Naive thymus-derived CD4-positive, alpha-beta T cell (primary cell): ENCODE results near the gene WDR35. TPM values are rescaled to one million over a fixed set of nuclear protein-coding genes. Genes with fewer than 3 reads are reported as not detected.

ENCODE experiments used
- ATAC-seq: fragments of 150-1000 bp; cut with Tn5 transposase; 2 replicates; pipeline ENCODE4 v1.10.0; 2021; ENCODE audit warnings: mild to moderate bottlenecking, moderate library complexity
- CTCF ChIA-PET: fragments of 350-600 bp; sonication (Branson Sonifier 250); formaldehyde crosslinking; loops from one replicate; lab custom pipeline; 2021; ENCODE audit warnings: antibody characterized with exemption; lab: Charles Lee
- POLR2A ChIA-PET: fragments of 350-600 bp; sonication (Branson Sonifier 250); formaldehyde crosslinking; loops from one replicate; lab custom pipeline; 2021; ENCODE audit warnings: antibody characterized with exemption, inconsistent platforms; lab: Charles Lee
- DNase-seq, 9 donors: peaks; one replicate each; pipeline versions ENCODE4 v3.0.0 to v3.0.0-alpha.2; 2020 to 2022; ENCODE audit warnings: mixed read lengths in 1 of 9
- H3K27ac ChIP-seq: one replicate; pipeline ENCODE4 v1.7.0; 2013; ENCODE audit warnings: mild to moderate bottlenecking, low read depth, low read length, moderate library complexity
- H3K27me3 ChIP-seq, 2 donors: one replicate each; pipeline ENCODE4 v1.7.0; 2013; ENCODE audit warnings: low read length in 2 of 2, mild to moderate bottlenecking in 2 of 2, moderate library complexity in 2 of 2; ENCODE audit not compliant: control insufficient read depth in 2 of 2, insufficient read depth in 2 of 2
- H3K36me3 ChIP-seq, 3 experiments: 1 replicate in 2 of 3; 2 replicates in 1 of 3; pipeline ENCODE4 v1.7.0; 2013; ENCODE audit warnings: low read length in 3 of 3, mild to moderate bottlenecking in 3 of 3, moderate library complexity in 1 of 3; ENCODE audit not compliant: insufficient read depth in 3 of 3, control insufficient read depth in 2 of 3
- H3K4me1 ChIP-seq, 2 donors: one replicate each; pipeline ENCODE4 v1.7.0; 2013; ENCODE audit warnings: low read length in 2 of 2, mild to moderate bottlenecking in 2 of 2, moderate library complexity in 1 of 2; ENCODE audit not compliant: control insufficient read depth in 2 of 2, insufficient read depth in 2 of 2
- H3K4me3 ChIP-seq: 2 replicates; pipeline ENCODE4 v1.7.0; 2013; ENCODE audit warnings: mild to moderate bottlenecking, low read length
- H3K9me3 ChIP-seq, 3 experiments: 1 replicate in 2 of 3; 2 replicates in 1 of 3; pipeline ENCODE4 v1.7.0; 2013; ENCODE audit warnings: low read length in 3 of 3; ENCODE audit not compliant: control insufficient read depth in 2 of 3
- H3K27ac Mint-ChIP-seq, 9 donors: one replicate each; pipeline ENCODE4 v1.8.0; 2020 to 2022; ENCODE audit warnings: mixed read lengths in 9 of 9, mild to moderate bottlenecking in 8 of 9, moderate library complexity in 5 of 9, inconsistent platforms in 2 of 9
- H3K27me3 Mint-ChIP-seq, 5 donors: one replicate each; pipeline ENCODE4 v1.8.0; 2021 to 2022; ENCODE audit warnings: mixed read lengths in 5 of 5, mild to moderate bottlenecking in 1 of 5
- H3K36me3 Mint-ChIP-seq, 5 donors: one replicate each; pipeline ENCODE4 v1.8.0; 2020 to 2022; ENCODE audit warnings: mixed read lengths in 5 of 5, mild to moderate bottlenecking in 3 of 5, inconsistent platforms in 1 of 5
- H3K4me1 Mint-ChIP-seq, 7 donors: one replicate each; pipeline ENCODE4 v1.8.0; 2020 to 2022; ENCODE audit warnings: mixed read lengths in 7 of 7, mild to moderate bottlenecking in 3 of 7, inconsistent platforms in 1 of 7
- H3K4me3 Mint-ChIP-seq, 10 donors: one replicate each; pipeline ENCODE4 v1.8.0; 2020 to 2022; ENCODE audit warnings: mild to moderate bottlenecking in 10 of 10, mixed read lengths in 10 of 10, moderate library complexity in 6 of 10, inconsistent platforms in 2 of 10
- H3K9me3 Mint-ChIP-seq, 11 donors: one replicate each; pipeline ENCODE4 v1.8.0; 2020 to 2022; ENCODE audit warnings: mixed read lengths in 11 of 11, mild to moderate bottlenecking in 4 of 11, inconsistent platforms in 1 of 11, moderate library complexity in 1 of 11
- intact Hi-C, 2 donors: fragments of 100-400 bp; cut with micrococcal nuclease; formaldehyde crosslinking; loops; one replicate each; pipeline ENCODE4 v1.15.1; 2023
- polyA plus RNA-seq, 2 donors: library from polyadenylated mRNA; unstranded; fragments of 300-500 nt; fragmentation: Illumina TruSeq; gene quantifications; one replicate each; pipeline ENCODE4 v1.2.3, GENCODE V29; 2021
- total RNA-seq, 6 experiments: library from RNA in 5 of 6; stranded (reverse) in 5 of 6; gene quantifications; 1 replicate in 5 of 6; 2 replicates in 1 of 6; pipeline ENCODE4 v1.2.3 and lab custom pipeline; 2021 to 2026

The WDR35 gene
- total and polyA plus RNA-seq, 7 experiments from 2014 or later: 1.5 to 6.0 (median 3.5) TPM

GRCh38 chr2:19955544-19956422, 34.1 kb downstream of the WDR35 start:
- no peaks in the 10 kb centered on the region for H3K9me3 Mint-ChIP-seq
- no peaks in the 10 kb centered on the region for H3K27me3 ChIP-seq
- intact Hi-C loops: loop anchor here (1.0 to 5.0 kb wide), 4 partner anchors 59 to 687 kb away; no protein-coding TSS in a partner anchor
- H3K4me3 Mint-ChIP-seq: no peak overlapping the region
- no peaks in the 10 kb centered on the region for H3K4me1 Mint-ChIP-seq
- no peak overlapping the region for H3K4me3 ChIP-seq
- H3K27ac Mint-ChIP-seq: no peak overlapping the region
- DNase-seq (peak in 8 of 9 donors; percentile 19 to 64 (median 48)), ATAC-seq (peak; percentile 88)
- no peaks in the 10 kb centered on the region for H3K36me3 ChIP-seq
- peaks cover 0 to 11% (median 0%) of the 10 kb centered on the region in 5 donors for H3K36me3 Mint-ChIP-seq
- H3K9me3 ChIP-seq: no peaks in the 10 kb centered on the region
- ChIA-PET POLR2A (interaction anchor here (0.7 to 0.8 kb wide), 2 partner anchors 139 to 145 kb away, joined by 3 read pairs; no protein-coding TSS in a partner anchor), CTCF (interaction anchor here (1.5 to 1.9 kb wide), 2 partner anchors 139 to 145 kb away, joined by 5 to 6 read pairs; no protein-coding TSS in a partner anchor)
- H3K4me1 ChIP-seq: no peaks in the 10 kb centered on the region
- no peaks in the 10 kb centered on the region for H3K27me3 Mint-ChIP-seq
- H3K27ac ChIP-seq: no peak overlapping the region

- no peak overlapping the region for H3K27ac ChIP-seq
- H3K27me3 ChIP-seq: no peaks in the 10 kb centered on the region
- intact Hi-C loops: no loop called here
- peaks cover 0 to 42% (median 10%) of the 10 kb centered on the region in 5 donors for H3K36me3 Mint-ChIP-seq
- DNase-seq (no peak), ATAC-seq (no peak)
- H3K36me3 ChIP-seq: peaks cover 0 to 4% (median 0%) of the 10 kb centered on the region in 3 experiments
- CTCF ChIA-PET: no interaction called here
- no peaks in the 10 kb centered on the region for H3K4me1 ChIP-seq
- H3K27me3 Mint-ChIP-seq: no peaks in the 10 kb centered on the region
- H3K27ac Mint-ChIP-seq: no peak overlapping the region
- POLR2A ChIA-PET: interaction anchor here (0.6 kb wide), 1 partner anchor 335 kb away, joined by 3 read pairs; no protein-coding TSS in a partner anchor
- H3K4me3 ChIP-seq: no peak overlapping the region
- H3K9me3 ChIP-seq: no peaks in the 10 kb centered on the region
- H3K9me3 Mint-ChIP-seq: no peaks in the 10 kb centered on the region
- H3K4me1 Mint-ChIP-seq: no peaks in the 10 kb centered on the region
- no peak overlapping the region for H3K4me3 Mint-ChIP-seq
Observed at GRCh38 chr2:19949071-19949470, 40.8 kb downstream of the WDR35 start.

GRCh38 chr2:19947184-19947940, 42.5 kb downstream of the WDR35 start:
- Mint-ChIP-seq H3K27ac (no peak overlapping the region), H3K9me3 (no peaks in the 10 kb centered on the region), H3K36me3 (peaks cover 0 to 38% (median 10%) of the 10 kb centered on the region in 5 donors), H3K4me1 (no peaks in the 10 kb centered on the region), H3K4me3 (peak overlapping the region in 1 of 10 donors; percentile 23), H3K27me3 (no peaks in the 10 kb centered on the region)
- Histone ChIP-seq H3K4me3 (no peak overlapping the region), H3K4me1 (no peaks in the 10 kb centered on the region), H3K27ac (no peak overlapping the region), H3K27me3 (no peaks in the 10 kb centered on the region), H3K9me3 (no peaks in the 10 kb centered on the region), H3K36me3 (peaks cover 0 to 4% (median 0%) of the 10 kb centered on the region in 3 experiments)
- ATAC-seq: no peak
- ChIA-PET POLR2A (no interaction called here), CTCF (interaction anchor here (0.7 kb wide), 1 partner anchor 87 kb away, joined by 3 read pairs; no protein-coding TSS in a partner anchor)
- DNase-seq: no peak
- intact Hi-C loops: no loop called here

GRCh38 chr2:19944205-19944845, 45.6 kb downstream of the WDR35 start:
- no peak overlapping the region for H3K27ac ChIP-seq
- H3K36me3 Mint-ChIP-seq: peaks cover under 1 to 34% (median 6%) of the 10 kb centered on the region in 5 donors

GRCh38 chr2:19943189-19943588, 46.7 kb downstream of the WDR35 start:
- ATAC-seq (no peak), DNase-seq (no peak)
- peaks cover 0 to 36% (median 5%) of the 10 kb centered on the region in 5 donors for H3K36me3 Mint-ChIP-seq
- H3K4me1 Mint-ChIP-seq: no peaks in the 10 kb centered on the region
- no peak overlapping the region for H3K4me3 ChIP-seq
- ChIA-PET POLR2A (no interaction called here), CTCF (no interaction called here)
- no peaks in the 10 kb centered on the region for H3K9me3 Mint-ChIP-seq
- H3K4me1 ChIP-seq: no peaks in the 10 kb centered on the region
- no peak overlapping the region for H3K4me3 Mint-ChIP-seq
- H3K36me3 ChIP-seq: peaks cover 0 to 4% (median 0%) of the 10 kb centered on the region in 3 experiments
- intact Hi-C loops: no loop called here
- H3K27ac ChIP-seq: no peak overlapping the region
- no peaks in the 10 kb centered on the region for H3K27me3 Mint-ChIP-seq
- H3K27ac Mint-ChIP-seq: no peak overlapping the region
- H3K9me3 ChIP-seq: no peaks in the 10 kb centered on the region
- H3K27me3 ChIP-seq: no peaks in the 10 kb centered on the region

More at GRCh38 chr2:19944205-19944845, 45.6 kb downstream of the WDR35 start:
- no peak overlapping the region for H3K27ac Mint-ChIP-seq
- H3K4me3 Mint-ChIP-seq: no peak overlapping the region
- no peaks in the 10 kb centered on the region for H3K4me1 Mint-ChIP-seq
- ATAC-seq (no peak), DNase-seq (no peak)
- H3K9me3 Mint-ChIP-seq: no peaks in the 10 kb centered on the region
- Histone ChIP-seq H3K27me3 (no peaks in the 10 kb centered on the region), H3K4me1 (no peaks in the 10 kb centered on the region), H3K36me3 (peaks cover 0 to 4% (median 0%) of the 10 kb centered on the region in 3 experiments), H3K9me3 (no peaks in the 10 kb centered on the region), H3K4me3 (no peak overlapping the region)
- H3K27me3 Mint-ChIP-seq: no peaks in the 10 kb centered on the region
- ChIA-PET CTCF (no interaction called here), POLR2A (no interaction called here)
- intact Hi-C loops: no loop called here

- Mint-ChIP-seq H3K9me3 (no peaks in the 10 kb centered on the region), H3K4me1 (no peaks in the 10 kb centered on the region), H3K27me3 (no peaks in the 10 kb centered on the region), H3K4me3 (no peak overlapping the region), H3K36me3 (peaks cover 3 to 40% (median 5%) of the 10 kb centered on the region in 5 donors), H3K27ac (no peak overlapping the region)
- Histone ChIP-seq H3K27ac (no peak overlapping the region), H3K4me1 (no peaks in the 10 kb centered on the region), H3K27me3 (no peaks in the 10 kb centered on the region), H3K36me3 (peaks cover 4% of the 10 kb centered on the region in 3 experiments), H3K9me3 (no peaks in the 10 kb centered on the region), H3K4me3 (no peak overlapping the region)
- ChIA-PET POLR2A (no interaction called here), CTCF (no interaction called here)
- intact Hi-C loops: no loop called here
- no peak for DNase-seq
- no peak for ATAC-seq
Observed at GRCh38 chr2:19942199-19942598, 47.7 kb downstream of the WDR35 start.
